Stomach (tissue), 4 donors: ENCODE data around the gene RAMP1.

Experiments used
- POLR2AphosphoS5 ChIP-seq, 3 donors: sonication (generic); formaldehyde crosslinking; IDR thresholded peaks; one replicate each; pipeline ENCODE4 v1.6.1; 2016; ENCODE audit warnings: antibody characterized with exemption in 3 of 3
- TF ChIP-seq, protein P1 (sequence below), 7 experiments: fragments of 450-650 bp in 4 of 7; fragments of 200-600 bp in 3 of 7; sonication (generic) in 3 of 7; IDR thresholded peaks; one replicate each; pipeline ENCODE4 v1.5.1; 2016 to 2019; ENCODE audit warnings: antibody characterized with exemption in 7 of 7, control low read depth in 2 of 7, mild to moderate bottlenecking in 1 of 7

DNA sequence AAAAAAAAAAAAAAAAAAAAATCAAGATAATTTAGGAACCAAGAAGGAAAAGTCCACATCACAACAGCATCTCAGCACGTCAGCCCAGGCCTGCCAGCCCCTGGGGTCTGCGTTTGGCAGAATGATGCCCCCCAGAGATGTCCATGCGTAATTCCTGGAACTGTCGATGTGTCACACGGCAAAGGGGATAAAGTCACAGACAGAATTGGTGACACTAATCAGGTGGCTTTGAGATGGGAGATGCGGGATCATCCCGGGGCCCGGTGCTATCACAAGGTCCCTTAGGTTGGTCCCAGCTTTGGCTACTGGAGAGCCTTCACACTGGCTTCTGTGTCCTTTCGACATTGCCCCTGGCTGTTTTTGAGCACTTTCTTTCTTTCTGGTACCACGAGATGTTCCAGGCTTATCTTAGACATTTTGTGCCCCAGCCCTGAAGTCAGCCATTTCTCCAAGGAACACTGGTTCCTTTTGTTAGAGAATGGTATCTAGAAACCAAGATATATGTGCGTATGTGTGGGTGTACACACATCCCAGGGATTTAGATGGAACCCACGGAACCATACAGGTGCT is 20.7 kb downstream of the RAMP1 start:
- TF ChIP-seq, protein P1, sequence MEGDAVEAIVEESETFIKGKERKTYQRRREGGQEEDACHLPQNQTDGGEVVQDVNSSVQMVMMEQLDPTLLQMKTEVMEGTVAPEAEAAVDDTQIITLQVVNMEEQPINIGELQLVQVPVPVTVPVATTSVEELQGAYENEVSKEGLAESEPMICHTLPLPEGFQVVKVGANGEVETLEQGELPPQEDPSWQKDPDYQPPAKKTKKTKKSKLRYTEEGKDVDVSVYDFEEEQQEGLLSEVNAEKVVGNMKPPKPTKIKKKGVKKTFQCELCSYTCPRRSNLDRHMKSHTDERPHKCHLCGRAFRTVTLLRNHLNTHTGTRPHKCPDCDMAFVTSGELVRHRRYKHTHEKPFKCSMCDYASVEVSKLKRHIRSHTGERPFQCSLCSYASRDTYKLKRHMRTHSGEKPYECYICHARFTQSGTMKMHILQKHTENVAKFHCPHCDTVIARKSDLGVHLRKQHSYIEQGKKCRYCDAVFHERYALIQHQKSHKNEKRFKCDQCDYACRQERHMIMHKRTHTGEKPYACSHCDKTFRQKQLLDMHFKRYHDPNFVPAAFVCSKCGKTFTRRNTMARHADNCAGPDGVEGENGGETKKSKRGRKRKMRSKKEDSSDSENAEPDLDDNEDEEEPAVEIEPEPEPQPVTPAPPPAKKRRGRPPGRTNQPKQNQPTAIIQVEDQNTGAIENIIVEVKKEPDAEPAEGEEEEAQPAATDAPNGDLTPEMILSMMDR (IDR thresholded peaks at IDR 0.05) = no peak
- no peak for TF ChIP-seq POLR2AphosphoS5 (IDR thresholded peaks at IDR 0.05)
